ENCODE data around the gene RBM12. TPM values are rescaled to one million over a fixed set of nuclear protein-coding genes. Genes with fewer than 3 reads are reported as not detected.

The RBM12 gene
- total and polyA plus RNA-seq, 9 donors = 32.0 to 59.6 (median 50.5) TPM

DNA sequence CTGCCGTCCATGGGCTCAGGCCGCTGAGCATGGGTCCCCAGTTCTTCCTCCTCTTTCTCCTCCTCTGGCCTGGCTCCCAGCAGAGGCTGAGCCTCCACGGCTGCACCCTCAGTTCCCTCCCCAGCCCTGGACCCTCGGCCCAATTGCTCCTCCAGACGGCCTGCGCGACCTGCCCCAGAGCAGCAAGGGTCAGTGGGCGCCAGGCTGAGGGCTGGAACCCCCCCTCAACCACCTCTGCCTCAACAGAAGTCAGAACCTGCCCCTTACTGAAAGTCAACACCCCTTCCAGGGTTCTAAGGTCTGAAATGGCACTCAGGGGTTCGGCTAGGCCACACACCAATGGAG, 65.0 kb downstream of the RBM12 start:
- peaks cover 16% of the 10 kb centered on the region for H3K4me1 ChIP-seq (ENCODE audit: control insufficient read depth, insufficient read depth, low read length)
- H3K27ac ChIP-seq (ENCODE audit: low read length) = no peak overlapping the region
- H3K27me3 ChIP-seq (ENCODE audit: control insufficient read depth, insufficient read depth, low read length) = peaks cover 50% of the 10 kb centered on the region
- DNase-seq = no peak
- 80% methylated on average over 8 of the region's 9 CpGs for WGBS (ENCODE audit: insufficient coverage)
- H3K4me3 ChIP-seq (ENCODE audit: low read length) = no peak overlapping the region
- H3K9me3 ChIP-seq (replicated peaks; ENCODE audit: control insufficient read depth, low read depth, low read length) = no peaks in the 10 kb centered on the region
- no peaks in the 10 kb centered on the region for H3K36me3 ChIP-seq (ENCODE audit: control insufficient read depth, insufficient read depth, low read length)

Other genes starting within 250 kb of the RBM12 start
- 1.2 TPM for gene GDF5, start 226.7 kb downstream of the RBM12 start, total RNA-seq
- gene GDF5, start 226.7 kb downstream of the RBM12 start, polyA plus RNA-seq (ENCODE audit: insufficient read depth in 1 of 8, insufficient read length in 8 of 8, low replicate concordance in 1 of 8) = under 1 TPM; 0.14 to 0.77 (median 0.25) TPM
- 15.0 TPM for gene CEP250, start 209.3 kb downstream of the RBM12 start, total RNA-seq
- gene CEP250, start 209.3 kb downstream of the RBM12 start, polyA plus RNA-seq (ENCODE audit: insufficient read depth in 1 of 8, insufficient read length in 8 of 8, low replicate concordance in 1 of 8) = 10 to 100 TPM; 23.8 to 34.8 (median 25.9) TPM
- not detected for gene C20orf173, start 135.2 kb downstream of the RBM12 start, total RNA-seq
- not detected for gene C20orf173, start 135.2 kb downstream of the RBM12 start, polyA plus RNA-seq (ENCODE audit: insufficient read depth in 1 of 8, insufficient read length in 8 of 8, low replicate concordance in 1 of 8)
- 236 TPM for gene ERGIC3, start 122.8 kb downstream of the RBM12 start, total RNA-seq
- 100 to 1,000 TPM; 198 to 249 (median 224) TPM for gene ERGIC3, start 122.8 kb downstream of the RBM12 start, polyA plus RNA-seq (ENCODE audit: insufficient read depth in 1 of 8, insufficient read length in 8 of 8, low replicate concordance in 1 of 8)
- 1.2 TPM for gene SPAG4, start 49.1 kb downstream of the RBM12 start, total RNA-seq
- gene SPAG4, start 49.1 kb downstream of the RBM12 start, polyA plus RNA-seq (ENCODE audit: insufficient read depth in 1 of 8, insufficient read length in 8 of 8, low replicate concordance in 1 of 8) = 1 to 10 TPM; 1.7 to 4.1 (median 3.2) TPM
- 45.6 TPM for gene CPNE1, start within 50 bp of the RBM12 start, total RNA-seq
- gene CPNE1, start within 50 bp of the RBM12 start, polyA plus RNA-seq (ENCODE audit: insufficient read depth in 1 of 8, insufficient read length in 8 of 8, low replicate concordance in 1 of 8) = 100 to 1,000 TPM in 7 of 8 donors, 10 to 100 TPM in 1; 81.5 to 176 (median 147) TPM
- gene NFS1, start 34.5 kb upstream of the RBM12 start, total RNA-seq = 14.1 TPM
- 10 to 100 TPM; 12.8 to 18.3 (median 14.2) TPM for gene NFS1, start 34.5 kb upstream of the RBM12 start, polyA plus RNA-seq (ENCODE audit: insufficient read depth in 1 of 8, insufficient read length in 8 of 8, low replicate concordance in 1 of 8)
- 186 TPM for gene ROMO1, start 34.5 kb upstream of the RBM12 start, total RNA-seq
- 100 to 1,000 TPM in 1 of 8 donors, 10 to 100 TPM in 7; 70.9 to 104 (median 84.6) TPM for gene ROMO1, start 34.5 kb upstream of the RBM12 start, polyA plus RNA-seq (ENCODE audit: insufficient read depth in 1 of 8, insufficient read length in 8 of 8, low replicate concordance in 1 of 8)
- 300 TPM for gene RBM39, start 77.4 kb upstream of the RBM12 start, total RNA-seq
- gene RBM39, start 77.4 kb upstream of the RBM12 start, polyA plus RNA-seq (ENCODE audit: insufficient read depth in 1 of 8, insufficient read length in 8 of 8, low replicate concordance in 1 of 8) = 100 to 1,000 TPM; 222 to 310 (median 269) TPM
- 28.3 TPM for gene PHF20, start 107.1 kb upstream of the RBM12 start, total RNA-seq
- gene PHF20, start 107.1 kb upstream of the RBM12 start, polyA plus RNA-seq (ENCODE audit: insufficient read depth in 1 of 8, insufficient read length in 8 of 8, low replicate concordance in 1 of 8) = 10 to 100 TPM; 24.1 to 35.0 (median 28.6) TPM